CD4-positive, alpha-beta T cell (primary cell): ENCODE data around the gene CLEC16A. TPM values are rescaled to one million over a fixed set of nuclear protein-coding genes. Genes with fewer than 3 reads are reported as not detected.

Source experiments
- ATAC-seq: fragments of 200-7000 bp; cut with Tn5 transposase; one replicate; pipeline ENCODE4 v1.10.0; 2022; ENCODE audit warnings: mild to moderate bottlenecking; ENCODE audit not compliant: poor library complexity
- CTCF ChIA-PET: fragments of 350-600 bp; sonication (Branson Sonifier 250); formaldehyde crosslinking; loops from one replicate; lab custom pipeline; 2021; ENCODE audit warnings: antibody characterized with exemption, inconsistent platforms; lab: Charles Lee
- POLR2A ChIA-PET: fragments of 350-600 bp; sonication (Branson Sonifier 250); formaldehyde crosslinking; loops from one replicate; lab custom pipeline; 2021; ENCODE audit warnings: antibody characterized with exemption, inconsistent platforms; lab: Charles Lee
- DNase-seq, 14 experiments: peaks; one replicate each; pipeline ENCODE4 v3.0.0-alpha.2; 2013 to 2020; ENCODE audit warnings: mixed read lengths in 2 of 14
- H3K27ac ChIP-seq, 2 donors: one replicate each; pipeline versions ENCODE4 v1.5.1 to v1.7.0; 2013; ENCODE audit warnings: low read length in 2 of 2, low read depth in 1 of 2, mild to moderate bottlenecking in 1 of 2
- H3K27me3 ChIP-seq, 2 experiments: 1 replicate in 1 of 2; 2 replicates in 1 of 2; pipeline versions ENCODE4 v1.6.1 to v1.7.0; 2013; ENCODE audit warnings: low read length in 2 of 2, control low read depth in 1 of 2, mild to moderate bottlenecking in 1 of 2, moderate library complexity in 1 of 2; ENCODE audit not compliant: insufficient read depth in 2 of 2, control insufficient read depth in 1 of 2
- H3K36me3 ChIP-seq: one replicate; pipeline ENCODE4 v1.6.1; 2013; ENCODE audit warnings: low read length, control low read depth; ENCODE audit not compliant: insufficient read depth
- H3K4me1 ChIP-seq: one replicate; pipeline ENCODE4 v1.6.1; 2013; ENCODE audit warnings: low read length, control low read depth; ENCODE audit not compliant: insufficient read depth
- H3K4me3 ChIP-seq: one replicate; pipeline ENCODE4 v1.5.1; 2013; ENCODE audit warnings: mild to moderate bottlenecking, low read length, moderate library complexity
- H3K9me3 ChIP-seq, 2 experiments: 1 replicate in 1 of 2; 2 replicates in 1 of 2; pipeline versions ENCODE4 v1.6.1 to v1.7.0; 2013; ENCODE audit warnings: low read length in 2 of 2, mild to moderate bottlenecking in 2 of 2, control low read depth in 1 of 2, moderate library complexity in 1 of 2; ENCODE audit not compliant: control insufficient read depth in 1 of 2, insufficient read depth in 1 of 2
- H3K27ac Mint-ChIP-seq: one replicate; pipeline ENCODE4 v1.8.0; 2020; ENCODE audit warnings: mixed read lengths
- H3K27me3 Mint-ChIP-seq: one replicate; pipeline ENCODE4 v1.8.0; 2021; ENCODE audit warnings: mixed read lengths
- H3K36me3 Mint-ChIP-seq: one replicate; pipeline ENCODE4 v1.8.0; 2021; ENCODE audit warnings: low read depth, mixed read lengths
- H3K4me1 Mint-ChIP-seq: one replicate; pipeline ENCODE4 v1.8.0; 2021; ENCODE audit warnings: low read depth, mixed read lengths
- H3K4me3 Mint-ChIP-seq: one replicate; pipeline ENCODE4 v1.8.0; 2020; ENCODE audit warnings: mild to moderate bottlenecking, mixed read lengths
- H3K9me3 Mint-ChIP-seq: one replicate; pipeline ENCODE4 v1.8.0; 2020; ENCODE audit warnings: mixed read lengths
- intact Hi-C, 2 experiments: fragments of 100-400 bp; cut with DNase I in 1 of 2; cut with micrococcal nuclease in 1 of 2; formaldehyde crosslinking; loops; one replicate each; pipeline versions ENCODE4 v1.15.1 to v1.9.0; 2023 to 2025; cut with DNase I, micrococcal nuclease
- total RNA-seq, 174 experiments: library from RNA in 2 of 174; stranded (reverse) in 2 of 174; gene quantifications; one replicate each; pipeline ENCODE4 v1.2.3 and lab custom pipeline; 2021 to 2026
- TF ChIP-seq, protein P1 (sequence below): fragments of 200-600 bp; IDR thresholded peaks from one replicate; pipeline ENCODE4 v1.8.0; 2022; ENCODE audit warnings: antibody characterized with exemption, mild to moderate bottlenecking

CLEC16A gene
- total RNA-seq, 2 experiments from 2014 or later = 21.7 to 22.7 TPM

DNA sequence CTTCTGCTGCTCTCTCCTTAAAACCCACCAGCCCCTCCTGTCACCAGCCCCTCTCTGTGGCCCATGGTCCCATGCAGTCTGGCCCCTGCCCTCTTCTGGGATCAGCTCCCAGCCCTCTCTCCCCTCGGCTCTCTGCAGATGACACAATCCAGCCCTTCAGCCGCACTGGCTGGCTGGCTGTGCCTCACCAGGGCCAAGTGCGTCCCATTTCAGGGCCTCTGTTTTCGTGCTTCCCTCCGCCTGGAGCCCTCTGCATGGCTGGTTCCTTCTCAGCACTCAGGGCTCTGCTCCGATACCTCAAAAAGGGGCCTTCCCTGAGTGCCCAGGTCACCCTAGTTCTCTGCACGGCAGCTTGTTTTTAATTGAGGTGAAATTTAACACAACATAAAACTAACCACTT, 187.3 kb downstream of the CLEC16A start:
- intact Hi-C loops = no loop called here
- peaks cover 14% of the 10 kb centered on the region for H3K36me3 ChIP-seq
- ATAC-seq = no peak
- Mint-ChIP-seq H3K4me3 (no peak overlapping the region), H3K27me3 (no peaks in the 10 kb centered on the region), H3K4me1 (peaks cover 36% of the 10 kb centered on the region), H3K9me3 (no peaks in the 10 kb centered on the region), H3K27ac (no peak overlapping the region), H3K36me3 (peaks cover 35% of the 10 kb centered on the region)
- ChIA-PET POLR2A (no interaction called here), CTCF (no interaction called here)
- peaks cover 9% of the 10 kb centered on the region for H3K4me1 ChIP-seq
- TF ChIP-seq, protein P1, sequence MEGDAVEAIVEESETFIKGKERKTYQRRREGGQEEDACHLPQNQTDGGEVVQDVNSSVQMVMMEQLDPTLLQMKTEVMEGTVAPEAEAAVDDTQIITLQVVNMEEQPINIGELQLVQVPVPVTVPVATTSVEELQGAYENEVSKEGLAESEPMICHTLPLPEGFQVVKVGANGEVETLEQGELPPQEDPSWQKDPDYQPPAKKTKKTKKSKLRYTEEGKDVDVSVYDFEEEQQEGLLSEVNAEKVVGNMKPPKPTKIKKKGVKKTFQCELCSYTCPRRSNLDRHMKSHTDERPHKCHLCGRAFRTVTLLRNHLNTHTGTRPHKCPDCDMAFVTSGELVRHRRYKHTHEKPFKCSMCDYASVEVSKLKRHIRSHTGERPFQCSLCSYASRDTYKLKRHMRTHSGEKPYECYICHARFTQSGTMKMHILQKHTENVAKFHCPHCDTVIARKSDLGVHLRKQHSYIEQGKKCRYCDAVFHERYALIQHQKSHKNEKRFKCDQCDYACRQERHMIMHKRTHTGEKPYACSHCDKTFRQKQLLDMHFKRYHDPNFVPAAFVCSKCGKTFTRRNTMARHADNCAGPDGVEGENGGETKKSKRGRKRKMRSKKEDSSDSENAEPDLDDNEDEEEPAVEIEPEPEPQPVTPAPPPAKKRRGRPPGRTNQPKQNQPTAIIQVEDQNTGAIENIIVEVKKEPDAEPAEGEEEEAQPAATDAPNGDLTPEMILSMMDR = no peak
- no peak for DNase-seq
- H3K4me3 ChIP-seq = no peak overlapping the region
- no peaks in the 10 kb centered on the region for H3K9me3 ChIP-seq
- no peaks in the 10 kb centered on the region for H3K27me3 ChIP-seq
- no peak overlapping the region for H3K27ac ChIP-seq

DNA sequence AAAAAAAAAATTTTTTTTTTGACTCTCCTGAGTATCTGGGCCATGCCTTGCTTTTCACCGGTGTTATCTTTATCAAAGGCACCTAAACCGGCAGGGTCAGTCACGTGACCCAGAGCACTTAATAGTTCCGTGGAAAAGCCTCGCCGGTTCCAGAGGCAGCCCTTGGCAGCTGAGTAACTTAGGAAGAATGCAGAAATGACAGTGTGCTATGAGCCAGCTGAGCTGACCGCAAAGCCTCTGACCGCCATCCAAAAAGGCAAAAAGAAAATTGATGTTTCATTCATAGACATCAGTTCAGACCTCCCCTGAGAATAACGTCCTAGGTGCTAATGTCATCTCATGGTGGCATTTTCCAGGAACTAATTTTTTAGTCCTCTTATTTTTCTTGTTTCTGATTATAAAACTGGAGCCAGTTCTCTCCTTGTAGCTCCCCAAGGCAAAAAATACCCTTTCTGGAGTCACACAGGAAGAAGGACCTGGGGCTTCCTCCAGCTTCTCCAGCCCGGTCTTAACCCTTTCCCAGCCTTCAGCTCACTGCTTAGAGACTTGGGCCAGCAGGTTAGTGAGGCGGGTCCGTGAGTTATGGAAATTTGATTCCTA, 189.1 kb downstream of the CLEC16A start:
- peaks cover 42% of the 10 kb centered on the region for H3K4me1 Mint-ChIP-seq
- no peak overlapping the region for H3K4me3 ChIP-seq
- no peaks in the 10 kb centered on the region for H3K27me3 ChIP-seq
- POLR2A ChIA-PET = interaction anchor here (0.7 to 1.2 kb wide), 2 partner anchors 28 to 122 kb away, joined by 3 read pairs; partner anchors contain the start of gene SOCS1
- peaks cover 29% of the 10 kb centered on the region for H3K36me3 Mint-ChIP-seq
- no peak overlapping the region for H3K4me3 Mint-ChIP-seq
- H3K27ac ChIP-seq = no peak overlapping the region
- H3K4me1 ChIP-seq = peaks cover 5% of the 10 kb centered on the region
- DNase-seq (no peak), ATAC-seq (no peak)
- no peaks in the 10 kb centered on the region for H3K9me3 Mint-ChIP-seq
- TF ChIP-seq, protein P1 = no peak
- CTCF ChIA-PET = no interaction called here
- intact Hi-C loops = no loop called here
- no peaks in the 10 kb centered on the region for H3K27me3 Mint-ChIP-seq
- no peaks in the 10 kb centered on the region for H3K9me3 ChIP-seq
- no peak overlapping the region for H3K27ac Mint-ChIP-seq
- peaks cover 13% of the 10 kb centered on the region for H3K36me3 ChIP-seq

DNA sequence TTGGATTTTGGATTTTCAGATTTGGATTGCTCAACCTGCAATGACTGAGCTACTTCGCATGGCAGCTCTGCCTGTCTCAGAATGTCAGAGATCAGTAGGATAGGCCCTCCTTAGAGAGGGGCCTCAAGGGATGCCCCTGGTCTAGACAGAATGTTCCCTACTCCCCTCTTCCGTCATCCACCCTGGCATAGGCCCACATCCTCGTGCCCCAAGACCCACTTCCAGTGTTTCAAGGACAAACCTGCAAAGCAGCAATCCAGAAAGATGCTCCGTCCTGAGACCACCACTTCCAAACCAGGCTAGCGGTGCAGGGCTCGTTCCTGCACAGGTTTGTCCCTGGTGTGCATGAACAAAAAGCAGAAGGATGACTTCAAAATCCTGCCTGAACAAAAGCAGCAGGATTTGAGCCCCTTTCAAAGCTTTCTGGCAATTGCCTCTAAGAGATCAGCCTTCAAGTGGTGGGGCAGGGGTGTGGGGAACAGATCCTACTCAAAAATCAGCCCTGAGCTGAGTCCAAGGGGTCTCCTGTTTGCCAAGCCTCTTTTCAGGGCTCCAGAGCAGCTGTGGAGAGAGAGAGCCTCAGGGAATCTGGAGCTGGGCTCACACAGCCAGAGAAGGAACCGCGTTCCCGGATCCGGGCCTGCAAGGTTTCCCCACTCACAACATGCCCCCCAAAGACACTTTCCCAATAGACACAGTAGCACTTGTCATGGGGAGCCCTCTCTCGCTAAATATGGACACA, 190.5 kb downstream of the CLEC16A start:
- no peak for DNase-seq
- peaks cover 43% of the 10 kb centered on the region for H3K4me1 Mint-ChIP-seq
- H3K4me3 ChIP-seq = no peak overlapping the region
- no peaks in the 10 kb centered on the region for H3K27me3 Mint-ChIP-seq
- peaks cover 13% of the 10 kb centered on the region for H3K36me3 ChIP-seq
- H3K9me3 ChIP-seq = no peaks in the 10 kb centered on the region
- H3K4me3 Mint-ChIP-seq = no peak overlapping the region
- CTCF ChIA-PET = no interaction called here
- no peak overlapping the region for H3K27ac Mint-ChIP-seq
- no peaks in the 10 kb centered on the region for H3K27me3 ChIP-seq
- ATAC-seq = no peak
- H3K27ac ChIP-seq = no peak overlapping the region
- POLR2A ChIA-PET = no interaction called here
- H3K9me3 Mint-ChIP-seq = no peaks in the 10 kb centered on the region
- H3K36me3 Mint-ChIP-seq = peaks cover 18% of the 10 kb centered on the region
- peaks cover 10% of the 10 kb centered on the region for H3K4me1 ChIP-seq
- TF ChIP-seq, protein P1 = no peak
- intact Hi-C loops = no loop called here
